ENCODE measurements around the gene HIBCH.

- TF ChIP-seq EP300 (IDR thresholded peaks at IDR 0.05): no peak
- TF ChIP-seq MAX (IDR thresholded peaks at IDR 0.05): no peak
- TF ChIP-seq CHD4 (IDR thresholded peaks at IDR 0.05; ENCODE audit: borderline replicate concordance): no peak
- no peak for TF ChIP-seq CTCF (IDR thresholded peaks at IDR 0.05)
- no peak for TF ChIP-seq CHD2 (IDR thresholded peaks at IDR 0.05; ENCODE audit: low read length, partially characterized antibody)
- TF ChIP-seq HDAC2 (IDR thresholded peaks at IDR 0.05): no peak
- TF ChIP-seq BHLHE40 (IDR thresholded peaks at IDR 0.05; ENCODE audit: low read depth, low read length): no peak
Measured at GRCh38 chr2:190352668-190353536, 33.3 kb upstream of the HIBCH start.

Data from A549 (cell line).